Muscle layer of duodenum (tissue), 2 donors: Measurements from ENCODE around the gene METTL3.

Source experiments
- H3K27ac ChIP-seq: one replicate; pipeline ENCODE4 v1.7.0; 2013; ENCODE audit warnings: mild to moderate bottlenecking, low read length
- H3K27me3 ChIP-seq: one replicate; pipeline ENCODE4 v1.7.0; 2013; ENCODE audit warnings: low read depth, mild to moderate bottlenecking, control low read depth, low read length
- H3K36me3 ChIP-seq, 2 donors: one replicate each; pipeline ENCODE4 v1.7.0; 2013; ENCODE audit warnings: low read length in 2 of 2, control low read depth in 1 of 2, mild to moderate bottlenecking in 1 of 2; ENCODE audit not compliant: insufficient read depth in 2 of 2, control insufficient read depth in 1 of 2
- H3K4me1 ChIP-seq, 2 donors: one replicate each; pipeline ENCODE4 v1.7.0; 2013; ENCODE audit warnings: low read length in 2 of 2, mild to moderate bottlenecking in 2 of 2, control low read depth in 1 of 2, moderate library complexity in 1 of 2; ENCODE audit not compliant: insufficient read depth in 2 of 2, control insufficient read depth in 1 of 2
- H3K4me3 ChIP-seq, 2 donors: one replicate each; pipeline ENCODE4 v1.7.0; 2013; ENCODE audit warnings: low read length in 2 of 2, low read depth in 1 of 2, mild to moderate bottlenecking in 1 of 2
- H3K9me3 ChIP-seq, 2 donors: one replicate each; pipeline ENCODE4 v1.7.0; 2013; ENCODE audit warnings: low read length in 2 of 2, control low read depth in 1 of 2, mild to moderate bottlenecking in 1 of 2; ENCODE audit not compliant: control insufficient read depth in 1 of 2
- donor health status: healthy.

METTL3 gene

GRCh38 chr14:21537090-21537424 lies 25.9 kb upstream of the METTL3 start:
- Histone ChIP-seq H3K36me3 (no peaks in the 10 kb centered on the region), H3K4me3 (peak overlapping the region; percentile 63 to 75), H3K4me1 (no peaks in the 10 kb centered on the region), H3K27me3 (peaks cover 6% of the 10 kb centered on the region), H3K9me3 (no peaks in the 10 kb centered on the region), H3K27ac (no peak overlapping the region)

GRCh38 chr14:21536418-21537089 lies 25.4 kb upstream of the METTL3 start:
- Histone ChIP-seq H3K27ac (peak overlapping the region; percentile 2), H3K4me3 (peak overlapping the region; percentile 63 to 75), H3K27me3 (peaks cover 6% of the 10 kb centered on the region)

GRCh38 chr14:21535545-21536417 lies 24.6 kb upstream of the METTL3 start:
- Histone ChIP-seq H3K36me3 (no peaks in the 10 kb centered on the region), H3K27ac (peak overlapping the region; percentile 2), H3K4me3 (peak overlapping the region; percentile 63 to 75), H3K27me3 (peaks cover 6% of the 10 kb centered on the region), H3K4me1 (no peaks in the 10 kb centered on the region), H3K9me3 (no peaks in the 10 kb centered on the region)

More at GRCh38 chr14:21536418-21537089, 25.4 kb upstream of the METTL3 start:
- Histone ChIP-seq H3K36me3 (no peaks in the 10 kb centered on the region), H3K4me1 (no peaks in the 10 kb centered on the region), H3K9me3 (no peaks in the 10 kb centered on the region)

- Histone ChIP-seq H3K9me3 (no peaks in the 10 kb centered on the region), H3K27me3 (peaks cover 6% of the 10 kb centered on the region), H3K4me3 (no peak overlapping the region), H3K36me3 (no peaks in the 10 kb centered on the region), H3K27ac (no peak overlapping the region), H3K4me1 (no peaks in the 10 kb centered on the region)
Measured at GRCh38 chr14:21534576-21534975, 23.4 kb upstream of the METTL3 start.

GRCh38 chr14:21533294-21533693 lies 22.2 kb upstream of the METTL3 start:
- H3K27ac ChIP-seq = no peak overlapping the region
- H3K9me3 ChIP-seq = no peaks in the 10 kb centered on the region
- no peak overlapping the region for H3K4me3 ChIP-seq
- peaks cover 6% of the 10 kb centered on the region for H3K27me3 ChIP-seq
- no peaks in the 10 kb centered on the region for H3K36me3 ChIP-seq
- H3K4me1 ChIP-seq = no peaks in the 10 kb centered on the region

- peaks cover 0 to under 1% of the 10 kb centered on the region in 2 donors for H3K36me3 ChIP-seq
- no peaks in the 10 kb centered on the region for H3K9me3 ChIP-seq
- no peaks in the 10 kb centered on the region for H3K27me3 ChIP-seq
- H3K4me1 ChIP-seq = peaks cover 0 to 17% of the 10 kb centered on the region in 2 donors
- H3K4me3 ChIP-seq = no peak overlapping the region
- no peak overlapping the region for H3K27ac ChIP-seq
Measured at GRCh38 chr14:21529515-21529914, 18.4 kb upstream of the METTL3 start.

GRCh38 chr14:21528381-21529348 lies 17.5 kb upstream of the METTL3 start:
- no peaks in the 10 kb centered on the region for H3K27me3 ChIP-seq

GRCh38 chr14:21527318-21527679 lies 16.2 kb upstream of the METTL3 start:
- no peak overlapping the region for H3K27ac ChIP-seq
- peaks cover 0 to 35% of the 10 kb centered on the region in 2 donors for H3K4me1 ChIP-seq
- no peaks in the 10 kb centered on the region for H3K27me3 ChIP-seq
- H3K4me3 ChIP-seq = no peak overlapping the region
- H3K9me3 ChIP-seq = no peaks in the 10 kb centered on the region
- H3K36me3 ChIP-seq = peaks cover 0 to 14% of the 10 kb centered on the region in 2 donors

More at GRCh38 chr14:21528381-21529348, 17.5 kb upstream of the METTL3 start:
- H3K4me1 ChIP-seq = peaks cover 0 to 26% of the 10 kb centered on the region in 2 donors
- peaks cover 0 to 6% of the 10 kb centered on the region in 2 donors for H3K36me3 ChIP-seq
- no peak overlapping the region for H3K27ac ChIP-seq
- H3K4me3 ChIP-seq = no peak overlapping the region
- H3K9me3 ChIP-seq = no peaks in the 10 kb centered on the region

GRCh38 chr14:21526672-21527317 lies 15.7 kb upstream of the METTL3 start:
- Histone ChIP-seq H3K4me3 (peak overlapping the region; percentile 67 to 86), H3K9me3 (no peaks in the 10 kb centered on the region), H3K36me3 (peaks cover 0 to 14% of the 10 kb centered on the region in 2 donors), H3K27me3 (no peaks in the 10 kb centered on the region), H3K4me1 (peaks cover 0 to 40% of the 10 kb centered on the region in 2 donors), H3K27ac (peak overlapping the region; percentile 39)

- Histone ChIP-seq H3K27ac (peak within 1 kb of the TSS; percentile 39), H3K36me3 (peaks cover 0 to 14% of the 10 kb centered on the region in 2 donors), H3K4me3 (peak within 1 kb of the TSS; percentile 67 to 86), H3K4me1 (peaks cover 0 to 47% of the 10 kb centered on the region in 2 donors), H3K9me3 (no peaks in the 10 kb centered on the region), H3K27me3 (no peaks in the 10 kb centered on the region)
Measured at GRCh38 chr14:21525962-21526671, 15.0 kb upstream of the METTL3 start, which contains the start of gene SALL2. SALL2 (minus strand) TSS chr14:21526346; CDS start chr14:21526127, 219 bp downstream.
